H9 (cell line): ENCODE data around the gene CDK9. TPM values are rescaled to one million over a fixed set of nuclear protein-coding genes. Genes with fewer than 3 reads are reported as not detected.

ENCODE experiments used
- DNase-seq: peaks from one replicate; pipeline ENCODE4 v3.0.0-alpha.2; 2017
- H2AFZ ChIP-seq: one replicate; pipeline ENCODE4 v1.6.1; 2013; ENCODE audit warnings: mild to moderate bottlenecking, low read length, control low read depth, moderate library complexity
- H2AK5ac ChIP-seq: 2 replicates; pipeline ENCODE4 v1.6.1; 2013; ENCODE audit warnings: low read length, control low read depth, mixed read lengths; ENCODE audit not compliant: insufficient read length
- H2BK120ac ChIP-seq: one replicate; pipeline ENCODE4 v1.6.1; 2013; ENCODE audit warnings: low read depth, mild to moderate bottlenecking, low read length, control low read depth, inconsistent platforms; ENCODE audit not compliant: poor library complexity, severe bottlenecking
- H2BK12ac ChIP-seq: 2 replicates; pipeline ENCODE4 v1.6.1; 2013; ENCODE audit warnings: low read length, control low read depth, mixed read lengths, low read depth; ENCODE audit not compliant: insufficient read length
- H2BK15ac ChIP-seq: 2 replicates; pipeline ENCODE4 v1.6.1; 2013; ENCODE audit warnings: low read depth, low read length, control low read depth
- H2BK20ac ChIP-seq: one replicate; pipeline ENCODE4 v1.6.1; 2013; ENCODE audit warnings: low read depth, mild to moderate bottlenecking, low read length, control low read depth, inconsistent platforms; ENCODE audit not compliant: poor library complexity, severe bottlenecking
- H2BK5ac ChIP-seq: 2 replicates; pipeline ENCODE4 v1.6.1; 2013; ENCODE audit warnings: low read length, control low read depth, mixed read lengths; ENCODE audit not compliant: insufficient read length
- H3K14ac ChIP-seq: 2 replicates; pipeline ENCODE4 v1.6.1; 2013; ENCODE audit warnings: low read length, control low read depth; ENCODE audit not compliant: insufficient read depth
- H3K18ac ChIP-seq: 2 replicates; pipeline ENCODE4 v1.6.1; 2013; ENCODE audit warnings: low read depth, mild to moderate bottlenecking, mixed read lengths, low read length, control low read depth; ENCODE audit not compliant: insufficient read length
- H3K23ac ChIP-seq: 2 replicates; pipeline ENCODE4 v1.6.1; 2013; ENCODE audit warnings: low read length, control low read depth, mixed read lengths, low read depth; ENCODE audit not compliant: insufficient read length
- H3K23me2 ChIP-seq: 2 replicates; pipeline ENCODE4 v1.6.1; 2013; ENCODE audit warnings: low read depth, mild to moderate bottlenecking, mixed read lengths, low read length, control low read depth; ENCODE audit not compliant: insufficient read length, poor library complexity, severe bottlenecking
- H3K27ac ChIP-seq: 2 replicates; pipeline ENCODE4 v1.5.1; 2013; ENCODE audit warnings: low read length, control low read depth, mixed read lengths, low read depth; ENCODE audit not compliant: insufficient read length
- H3K27me3 ChIP-seq: 2 replicates; pipeline ENCODE4 v1.6.1; 2013; ENCODE audit warnings: low read length, control low read depth, inconsistent platforms; ENCODE audit not compliant: insufficient read depth
- H3K4ac ChIP-seq: 2 replicates; pipeline ENCODE4 v1.6.1; 2013; ENCODE audit warnings: low read depth, mild to moderate bottlenecking, control low read depth, inconsistent platforms, low read length, moderate library complexity
- H3K4me1 ChIP-seq: 2 replicates; pipeline ENCODE4 v1.6.1; 2013; ENCODE audit warnings: low read length, control low read depth, inconsistent platforms; ENCODE audit not compliant: insufficient read depth
- H3K4me2 ChIP-seq: 2 replicates; pipeline ENCODE4 v1.6.1; 2013; ENCODE audit warnings: low read length, control low read depth, mixed read lengths; ENCODE audit not compliant: insufficient read length, insufficient read depth
- H3K56ac ChIP-seq: 2 replicates; pipeline ENCODE4 v1.6.1; 2013; ENCODE audit warnings: low read depth, mild to moderate bottlenecking, mixed read lengths, low read length, control low read depth; ENCODE audit not compliant: insufficient read length
- H3K79me1 ChIP-seq: 2 replicates; pipeline ENCODE4 v1.6.1; 2013; ENCODE audit warnings: low read depth, mild to moderate bottlenecking, moderate library complexity, low read length, control low read depth, inconsistent platforms; ENCODE audit not compliant: insufficient read depth, poor library complexity, severe bottlenecking
- H3K79me2 ChIP-seq: 2 replicates; pipeline ENCODE4 v1.6.1; 2013; ENCODE audit warnings: low read length, control low read depth, inconsistent platforms; ENCODE audit not compliant: insufficient read depth
- H3K9ac ChIP-seq: 2 replicates; pipeline ENCODE4 v1.6.1; 2013; ENCODE audit warnings: low read length, control low read depth, mixed read lengths; ENCODE audit not compliant: insufficient read length; ENCODE audit errors: extremely low read depth
- H3K9me3 ChIP-seq: one replicate; pipeline ENCODE4 v1.6.1; 2013; ENCODE audit warnings: low read depth, low read length, inconsistent platforms; ENCODE audit not compliant: control insufficient read depth
- H3T11ph ChIP-seq: one replicate; pipeline ENCODE4 v1.6.1; 2013; ENCODE audit warnings: mild to moderate bottlenecking, low read length, control low read depth, inconsistent platforms
- H4K20me1 ChIP-seq: one replicate; pipeline ENCODE4 v1.6.1; 2013; ENCODE audit not compliant: control insufficient read depth, insufficient read length, insufficient read depth
- H4K5ac ChIP-seq: 2 replicates; pipeline ENCODE4 v1.6.1; 2013; ENCODE audit warnings: low read depth, mild to moderate bottlenecking, mixed read lengths, low read length, control low read depth; ENCODE audit not compliant: insufficient read length
- H4K8ac ChIP-seq: replicated peaks from 2 replicates; pipeline ENCODE4 v1.6.1; 2013; ENCODE audit warnings: low read length, control low read depth, mixed read lengths, low read depth; ENCODE audit not compliant: insufficient read length
- H4K91ac ChIP-seq: 2 replicates; pipeline ENCODE4 v1.6.1; 2013; ENCODE audit warnings: low read depth, mild to moderate bottlenecking, moderate library complexity, mixed read lengths, low read length, control low read depth; ENCODE audit not compliant: insufficient read length
- H3K27ac Mint-ChIP-seq, 3 experiments: 2 replicates in 2 of 3; 3 replicates in 1 of 3; pipeline ENCODE4 v1.8.0; 2020 to 2021; ENCODE audit warnings: mixed read lengths in 3 of 3, mild to moderate bottlenecking in 1 of 3, moderate library complexity in 1 of 3
- H3K27me3 Mint-ChIP-seq: 2 replicates; pipeline ENCODE4 v1.8.0; 2021; ENCODE audit warnings: low read depth, mild to moderate bottlenecking, moderate library complexity, mixed read lengths
- H3K36me3 Mint-ChIP-seq, 3 experiments: 2 replicates in 2 of 3; 3 replicates in 1 of 3; pipeline ENCODE4 v1.8.0; 2020 to 2021; ENCODE audit warnings: low read depth in 3 of 3, mixed read lengths in 3 of 3; ENCODE audit not compliant: insufficient read depth in 1 of 3
- H3K4me1 Mint-ChIP-seq, 2 experiments: 2 replicates each; pipeline ENCODE4 v1.8.0; 2020; ENCODE audit warnings: mixed read lengths in 2 of 2
- H3K4me3 Mint-ChIP-seq, 2 experiments: 2 replicates in 1 of 2; 3 replicates in 1 of 2; pipeline ENCODE4 v1.8.0; 2020 to 2021; ENCODE audit warnings: mild to moderate bottlenecking in 2 of 2, mixed read lengths in 2 of 2, moderate library complexity in 1 of 2
- H3K9me3 Mint-ChIP-seq, 2 experiments: 2 replicates in 1 of 2; 3 replicates in 1 of 2; pipeline ENCODE4 v1.8.0; 2020; ENCODE audit warnings: mild to moderate bottlenecking in 2 of 2, mixed read lengths in 2 of 2, moderate library complexity in 1 of 2
- WGBS: extraction: QIAGEN DNeasy Blood & Tissue Kit; methylation state at CpG from one replicate; pipeline ENCODE4 v1.1.7; 2013; ENCODE audit warnings: missing lambda C conversion rate, low lambda C conversion rate, mixed read lengths; ENCODE audit not compliant: insufficient read length; ENCODE audit errors: extremely low coverage; 5-methylcytosine and 5-hydroxymethylcytosine counted together
- total RNA-seq: library from RNA; stranded (reverse); gene quantifications from 2 replicates; pipeline ENCODE4 v1.2.1, GENCODE V29; 2021
- TF ChIP-seq, protein P1 (sequence below): fragments of 200-600 bp; sonication (generic); conservative IDR thresholded peaks from 3 replicates; pipeline ENCODE4 v1.8.0; 2021; ENCODE audit warnings: antibody characterized with exemption, mild to moderate bottlenecking

CDK9 gene
- total RNA-seq, 1 experiment from 2014 or later: 85.7 TPM

DNA sequence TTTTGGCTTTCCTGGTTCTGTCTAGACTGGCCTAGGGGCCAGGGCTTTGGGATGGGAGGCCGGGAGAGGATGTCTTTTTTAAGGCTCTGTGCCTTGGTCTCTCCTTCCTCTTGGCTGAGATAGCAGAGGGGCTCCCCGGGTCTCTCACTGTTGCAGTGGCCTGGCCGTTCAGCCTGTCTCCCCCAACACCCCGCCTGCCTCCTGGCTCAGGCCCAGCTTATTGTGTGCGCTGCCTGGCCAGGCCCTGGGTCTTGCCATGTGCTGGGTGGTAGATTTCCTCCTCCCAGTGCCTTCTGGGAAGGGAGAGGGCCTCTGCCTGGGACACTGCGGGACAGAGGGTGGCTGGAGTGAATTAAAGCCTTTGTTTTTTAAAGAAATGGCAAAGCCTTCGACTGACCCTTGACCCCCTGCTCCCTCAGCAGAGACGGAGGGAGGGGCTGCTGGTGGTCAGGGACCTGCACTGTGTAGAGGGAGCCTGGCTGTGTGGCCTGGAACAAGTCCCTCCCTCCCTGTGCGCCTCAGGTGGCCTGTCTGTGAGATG, 27.9 kb downstream of the CDK9 start:
- TF ChIP-seq, protein P1, sequence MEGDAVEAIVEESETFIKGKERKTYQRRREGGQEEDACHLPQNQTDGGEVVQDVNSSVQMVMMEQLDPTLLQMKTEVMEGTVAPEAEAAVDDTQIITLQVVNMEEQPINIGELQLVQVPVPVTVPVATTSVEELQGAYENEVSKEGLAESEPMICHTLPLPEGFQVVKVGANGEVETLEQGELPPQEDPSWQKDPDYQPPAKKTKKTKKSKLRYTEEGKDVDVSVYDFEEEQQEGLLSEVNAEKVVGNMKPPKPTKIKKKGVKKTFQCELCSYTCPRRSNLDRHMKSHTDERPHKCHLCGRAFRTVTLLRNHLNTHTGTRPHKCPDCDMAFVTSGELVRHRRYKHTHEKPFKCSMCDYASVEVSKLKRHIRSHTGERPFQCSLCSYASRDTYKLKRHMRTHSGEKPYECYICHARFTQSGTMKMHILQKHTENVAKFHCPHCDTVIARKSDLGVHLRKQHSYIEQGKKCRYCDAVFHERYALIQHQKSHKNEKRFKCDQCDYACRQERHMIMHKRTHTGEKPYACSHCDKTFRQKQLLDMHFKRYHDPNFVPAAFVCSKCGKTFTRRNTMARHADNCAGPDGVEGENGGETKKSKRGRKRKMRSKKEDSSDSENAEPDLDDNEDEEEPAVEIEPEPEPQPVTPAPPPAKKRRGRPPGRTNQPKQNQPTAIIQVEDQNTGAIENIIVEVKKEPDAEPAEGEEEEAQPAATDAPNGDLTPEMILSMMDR: no peak
- Mint-ChIP-seq H3K4me3 (no peak overlapping the region; a peak in 1 of 5 replicates), H3K27me3 (no peaks in the 10 kb centered on the region), H3K4me1 (peaks cover 2 to 7% of the 10 kb centered on the region in 2 experiments; a peak in 3 of 4 replicates), H3K27ac (no peak overlapping the region), H3K9me3 (no peaks in the 10 kb centered on the region), H3K36me3 (peaks cover 0 to 52% (median 42%) of the 10 kb centered on the region in 3 experiments; a peak in 6 of 7 replicates)
- Histone ChIP-seq H3K23me2 (no peaks in the 10 kb centered on the region), H3K18ac (no peak overlapping the region), H2BK15ac (no peak overlapping the region), H2BK12ac (no peak overlapping the region), H4K5ac (no peak overlapping the region), H3K9ac (no peak overlapping the region), H3T11ph (no peak overlapping the region), H4K8ac (no peak overlapping the region), H3K79me1 (no peaks in the 10 kb centered on the region), H4K20me1 (no peaks in the 10 kb centered on the region), H2BK5ac (no peak overlapping the region), H2BK20ac (no peak overlapping the region), H3K4ac (no peak overlapping the region), H2AFZ (no peak overlapping the region), H3K27ac (no peak overlapping the region), H2BK120ac (no peak overlapping the region), H2AK5ac (no peak overlapping the region), H3K9me3 (no peaks in the 10 kb centered on the region), H3K4me2 (no peak overlapping the region), H3K4me1 (no peaks in the 10 kb centered on the region; the same call in 1 of the 2 replicates), H3K56ac (no peak overlapping the region), H4K91ac (no peak overlapping the region), H3K23ac (no peak overlapping the region), H3K27me3 (no peaks in the 10 kb centered on the region), H3K14ac (no peak overlapping the region), H3K79me2 (no peaks in the 10 kb centered on the region)
- no CpG with 5 or more reads among the region's 9 CpGs for WGBS
- DNase-seq: no peak
